Ovary (tissue), 9 donors: ENCODE measurements around the gene AKR7A2. TPM values are rescaled to one million over a fixed set of nuclear protein-coding genes. Genes with fewer than 3 reads are reported as not detected.

Source experiments
- DNase-seq, 5 donors: peaks; one replicate each; pipeline ENCODE4 v3.0.0-alpha.2; 2019 to 2020
- H3K27ac ChIP-seq, 2 donors: fragments of 200-600 bp; one replicate each; pipeline versions ENCODE4 v1.5.1 to v1.8.0; 2019 to 2022
- H3K27me3 ChIP-seq: fragments of 200-600 bp; one replicate; pipeline ENCODE4 v1.8.0; 2022
- H3K36me3 ChIP-seq: fragments of 200-600 bp; sonication (generic); one replicate; pipeline ENCODE4 v1.5.1; 2019
- H3K4me1 ChIP-seq: one replicate; pipeline ENCODE4 v1.8.1; 2013; ENCODE audit warnings: mild to moderate bottlenecking, moderate library complexity; ENCODE audit not compliant: insufficient read depth
- H3K4me3 ChIP-seq: fragments of 200-600 bp; sonication (generic); one replicate; pipeline ENCODE4 v1.5.1; 2017
- H3K9me3 ChIP-seq, 2 donors: fragments of 200-600 bp in 1 of 2; sonication (generic) in 1 of 2; one replicate each; pipeline versions ENCODE4 v1.5.1 to v1.8.1; 2013 to 2019; ENCODE audit warnings: mild to moderate bottlenecking in 1 of 2, moderate library complexity in 1 of 2
- EP300 ChIP-seq: sonication (generic); formaldehyde crosslinking; IDR thresholded peaks from one replicate; pipeline ENCODE4 v1.6.1; 2017; ENCODE audit warnings: antibody characterized with exemption
- POLR2A ChIP-seq: fragments of 450-650 bp; IDR thresholded peaks from one replicate; pipeline ENCODE4 v1.6.1; 2017; ENCODE audit warnings: antibody characterized with exemption, mild to moderate bottlenecking, moderate library complexity
- WGBS, 3 donors: extraction: QIAGEN DNeasy Blood & Tissue Kit in 1 of 3; methylation state at CpG; one replicate each; pipeline versions ENCODE4 v1.1.5 to v1.1.7; 2013 to 2017; 5-methylcytosine and 5-hydroxymethylcytosine counted together
- intact Hi-C, 4 donors: fragments of 100-400 bp; cut with DNase I; formaldehyde crosslinking; loops; one replicate each; pipeline versions ENCODE4 v1.11.0 to v1.15.1; 2022 to 2023
- polyA plus RNA-seq, 2 donors: library from polyadenylated mRNA; stranded (reverse); fragments of 200-250 nt in 1 of 2; fragments of 350-450 nt in 1 of 2; fragmentation: Illumina TruSeq in 1 of 2; extraction: RNeasy Lipid Tissue Mini Kit (QIAGEN cat#74804) in 1 of 2; gene quantifications; one replicate each; pipeline ENCODE4 v1.2.3, GENCODE V29; 2013 to 2014
- total RNA-seq, 7 donors: library from RNA; depleted of rRNA in 2 of 7; stranded (reverse); fragments of >200 nt in 2 of 7; fragmentation: NEBNext Ultra II Directional in 3 of 7; extraction: Animal tissue kit (Norgen Biotek cat#: 25700) in 3 of 7; gene quantifications; one replicate each; pipeline versions ENCODE4 v1.1.0 to v1.2.4, GENCODE V29; 2016 to 2023
- TF ChIP-seq, protein P1 (sequence below), 3 donors: fragments of 450-650 bp in 2 of 3; fragments of 200-600 bp in 1 of 3; IDR thresholded peaks; one replicate each; pipeline versions ENCODE4 v1.5.1 to v1.8.0; 2016 to 2022; ENCODE audit warnings: antibody characterized with exemption in 3 of 3, mild to moderate bottlenecking in 1 of 3
- donor health status: DM: no; HTN: no; CAD: no; lungs with moderate emphysema.
- donor health status: DM: no; HTN: no; CAD: no.
- donor health status: Bipolar disorder and iron deficiency.
- donor health status: DM: yes; HTN: yes; CAD: no.
- donor health status: DM: no; HTN: no; CAD: no.
- donor health status: DM: yes; HTN: yes; CAD: no.

The AKR7A2 gene
- total and polyA plus RNA-seq, 9 donors: 37.9 to 83.6 (median 55.6) TPM

DNA sequence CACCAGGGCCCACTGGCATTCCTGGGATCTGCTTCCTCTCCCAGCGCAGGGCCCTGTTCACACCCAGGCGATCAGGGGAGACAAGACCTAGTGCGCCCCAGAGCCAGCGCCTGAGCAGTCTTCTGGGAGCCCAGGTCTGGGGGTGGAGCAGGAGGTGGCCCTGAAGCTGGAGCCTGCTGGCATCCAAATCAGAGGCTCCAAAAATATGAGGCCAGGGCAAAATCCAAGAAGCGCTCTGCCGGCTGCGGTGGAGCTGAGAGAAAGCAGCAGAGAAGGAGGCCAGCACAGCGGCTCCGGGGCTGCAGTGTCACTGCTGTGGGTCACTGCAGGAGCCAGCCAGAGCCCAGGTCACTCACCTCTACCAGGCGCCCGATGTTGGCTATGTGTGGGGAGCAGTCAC lies 32.9 kb upstream of the AKR7A2 start:
- Histone ChIP-seq H3K36me3 (no peaks in the 10 kb centered on the region), H3K27ac (no peak overlapping the region)
- whole genome bisulfite sequencing, 3 donors: 89 to 95% (median 92%) methylated on average over 10 to 11 of the region's 11 CpGs

DNA sequence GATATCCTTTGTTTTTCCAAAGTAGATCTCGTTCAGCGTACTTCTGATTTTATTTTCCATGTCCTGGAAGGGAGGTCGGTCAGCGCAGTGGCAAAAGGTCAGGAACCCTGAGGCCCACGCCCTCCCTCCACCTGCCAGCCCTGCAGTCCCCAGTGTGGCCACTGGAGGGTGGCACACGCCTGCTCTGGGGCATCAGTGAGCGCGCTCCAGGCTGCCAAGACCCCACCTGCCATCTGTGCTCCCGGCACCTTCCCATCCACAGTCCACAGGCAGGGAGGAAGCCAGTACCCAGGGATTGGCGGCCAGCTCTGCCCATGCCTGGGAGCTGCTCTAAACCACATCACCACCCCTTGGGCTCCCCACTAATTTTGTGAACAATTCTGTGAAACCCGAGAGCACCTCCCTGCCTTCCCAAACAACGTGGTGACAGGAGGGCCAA lies 32.4 kb upstream of the AKR7A2 start:
- intact Hi-C loops: loop anchor here in 3 of 4 donors (5.0 kb wide), 2 partner anchors 43 to 308 kb away; no protein-coding TSS in a partner anchor
- peaks cover 20% of the 10 kb centered on the region for H3K4me1 ChIP-seq
- H3K27ac ChIP-seq: no peak overlapping the region
- DNase-seq: peak; percentile 65 to 82 (median 78)
- H3K4me3 ChIP-seq: no peak overlapping the region
- no peaks in the 10 kb centered on the region for H3K36me3 ChIP-seq
- H3K27me3 ChIP-seq: no peaks in the 10 kb centered on the region
- 52 to 67% (median 54%) methylated on average over 12 of the region's 12 CpGs for WGBS, 3 donors
- H3K9me3 ChIP-seq: no peaks in the 10 kb centered on the region
- TF ChIP-seq EP300: no peak
- TF ChIP-seq, protein P1, sequence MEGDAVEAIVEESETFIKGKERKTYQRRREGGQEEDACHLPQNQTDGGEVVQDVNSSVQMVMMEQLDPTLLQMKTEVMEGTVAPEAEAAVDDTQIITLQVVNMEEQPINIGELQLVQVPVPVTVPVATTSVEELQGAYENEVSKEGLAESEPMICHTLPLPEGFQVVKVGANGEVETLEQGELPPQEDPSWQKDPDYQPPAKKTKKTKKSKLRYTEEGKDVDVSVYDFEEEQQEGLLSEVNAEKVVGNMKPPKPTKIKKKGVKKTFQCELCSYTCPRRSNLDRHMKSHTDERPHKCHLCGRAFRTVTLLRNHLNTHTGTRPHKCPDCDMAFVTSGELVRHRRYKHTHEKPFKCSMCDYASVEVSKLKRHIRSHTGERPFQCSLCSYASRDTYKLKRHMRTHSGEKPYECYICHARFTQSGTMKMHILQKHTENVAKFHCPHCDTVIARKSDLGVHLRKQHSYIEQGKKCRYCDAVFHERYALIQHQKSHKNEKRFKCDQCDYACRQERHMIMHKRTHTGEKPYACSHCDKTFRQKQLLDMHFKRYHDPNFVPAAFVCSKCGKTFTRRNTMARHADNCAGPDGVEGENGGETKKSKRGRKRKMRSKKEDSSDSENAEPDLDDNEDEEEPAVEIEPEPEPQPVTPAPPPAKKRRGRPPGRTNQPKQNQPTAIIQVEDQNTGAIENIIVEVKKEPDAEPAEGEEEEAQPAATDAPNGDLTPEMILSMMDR (IDR thresholded peaks at IDR 0.05): peak; percentile 68 to 92 (median 91)
- TF ChIP-seq POLR2A: peak; percentile 7

More for the DNA sequence above, 32.9 kb upstream of the AKR7A2 start:
- no peak for DNase-seq
- intact Hi-C loops: loop anchor here (5.0 kb wide), 3 partner anchors 42 to 312 kb away; no protein-coding TSS in a partner anchor
- Histone ChIP-seq H3K27me3 (no peaks in the 10 kb centered on the region), H3K4me1 (peaks cover 21% of the 10 kb centered on the region), H3K4me3 (no peak overlapping the region), H3K9me3 (no peaks in the 10 kb centered on the region)
- TF ChIP-seq, protein P1 (IDR thresholded peaks at IDR 0.05): no peak
- no peak for TF ChIP-seq POLR2A
- TF ChIP-seq EP300: no peak

DNA sequence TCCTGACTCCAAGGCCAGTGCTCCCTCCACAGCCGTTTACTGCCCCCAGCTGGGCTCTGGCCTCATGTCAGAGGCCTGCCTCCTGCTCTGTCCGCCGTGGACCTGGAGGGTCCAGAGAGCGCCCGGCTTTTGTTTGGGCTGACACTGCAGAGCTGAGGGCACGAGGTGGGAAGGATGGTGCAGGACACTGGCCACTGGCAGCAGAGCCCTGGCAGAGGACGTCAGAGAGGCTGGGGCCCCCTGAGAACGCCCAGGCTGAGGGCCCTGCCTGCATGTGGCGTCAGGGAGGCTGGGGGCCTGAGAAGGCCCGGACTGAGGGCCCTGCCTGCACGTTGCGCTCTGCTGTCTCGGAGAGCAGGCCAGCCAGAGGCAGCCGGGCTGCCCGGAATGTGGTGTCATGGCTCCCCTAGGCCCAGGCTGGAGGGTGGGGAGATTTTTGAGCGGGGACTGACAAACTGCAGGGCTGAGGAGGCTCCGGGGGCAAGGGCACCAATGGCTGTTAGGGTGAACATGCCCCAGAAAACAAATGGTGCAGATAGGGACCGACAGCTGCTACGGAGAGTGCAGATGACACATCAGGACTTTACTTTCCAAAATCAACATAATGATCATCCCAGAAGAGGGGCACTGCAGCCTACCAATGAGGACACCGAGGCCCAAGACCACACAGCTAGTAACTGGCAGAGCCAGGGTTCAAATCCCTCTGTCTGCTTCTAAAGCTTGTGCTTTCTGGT lies 31.8 kb upstream of the AKR7A2 start:
- intact Hi-C loops: loop anchor here in 3 of 4 donors (5.0 kb wide), 2 partner anchors 44 to 309 kb away; no protein-coding TSS in a partner anchor
- Histone ChIP-seq H3K4me3 (no peak overlapping the region), H3K27ac (no peak overlapping the region), H3K36me3 (no peaks in the 10 kb centered on the region), H3K27me3 (no peaks in the 10 kb centered on the region), H3K4me1 (peaks cover 17% of the 10 kb centered on the region), H3K9me3 (no peaks in the 10 kb centered on the region)
- 72 to 83% (median 79%) methylated on average over 19 to 20 of the region's 20 CpGs for WGBS, 3 donors
- DNase-seq: no peak
- TF ChIP-seq, protein P1 (IDR thresholded peaks at IDR 0.05): no peak
- TF ChIP-seq EP300 (no peak), POLR2A (no peak)

DNA sequence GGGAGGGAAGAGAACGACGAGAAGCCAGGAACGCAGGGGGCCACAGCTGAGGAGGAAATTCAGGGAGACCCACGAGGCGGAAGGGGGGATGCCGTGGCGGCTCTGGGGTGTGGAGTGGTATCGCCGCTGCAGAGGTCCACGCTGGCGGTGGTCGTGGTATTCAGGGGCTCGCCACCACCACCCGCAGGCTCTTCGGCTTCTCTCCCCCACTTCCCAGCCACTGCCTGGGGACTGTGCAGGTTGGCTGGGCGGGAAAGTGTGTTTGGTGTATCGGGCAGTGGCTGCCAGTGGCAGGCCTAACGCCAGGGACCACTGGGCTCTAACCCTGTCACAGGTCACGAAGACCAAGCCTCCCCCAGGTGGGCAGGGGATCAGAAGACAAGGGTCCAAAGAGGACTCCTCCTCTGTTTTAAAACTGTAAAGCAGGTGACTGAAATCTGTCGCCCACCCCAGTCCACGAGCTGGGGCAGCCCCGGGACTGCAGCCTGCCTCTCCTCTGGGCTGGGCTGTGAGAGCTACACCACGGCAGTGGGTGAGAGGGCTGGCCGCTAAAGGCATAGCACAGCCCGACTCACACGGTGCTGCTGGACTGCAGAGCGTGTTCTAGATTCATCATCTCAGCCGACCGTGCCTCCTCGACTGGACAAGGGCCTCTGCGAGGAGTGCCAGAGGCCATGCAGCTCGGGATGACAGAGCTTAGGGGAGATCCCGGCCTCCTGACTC lies 31.1 kb upstream of the AKR7A2 start:
- H3K27me3 ChIP-seq: no peaks in the 10 kb centered on the region
- H3K9me3 ChIP-seq: no peaks in the 10 kb centered on the region
- no peaks in the 10 kb centered on the region for H3K36me3 ChIP-seq
- intact Hi-C loops: loop anchor here in 3 of 4 donors (5.0 kb wide), 2 partner anchors 44 to 309 kb away; no protein-coding TSS in a partner anchor
- no peak for DNase-seq
- H3K4me1 ChIP-seq: peaks cover 12% of the 10 kb centered on the region
- TF ChIP-seq POLR2A: no peak
- TF ChIP-seq EP300: no peak
- TF ChIP-seq, protein P1 (IDR thresholded peaks at IDR 0.05): no peak
- no peak overlapping the region for H3K27ac ChIP-seq
- no peak overlapping the region for H3K4me3 ChIP-seq
- WGBS, 3 donors: 68 to 77% (median 73%) methylated on average over 33 of the region's 33 CpGs
